OCI-LY1 (cell line): ENCODE results near the gene ARPC2.

Experiments
- EZH2 ChIP-seq: fragments of 200-600 bp; sonication (generic), shearing (Covaris generic); IDR thresholded peaks from 2 replicates; pipeline ENCODE4 v1.8.0; 2017; ENCODE audit warnings: borderline replicate concordance, mixed run types, mild to moderate bottlenecking, antibody characterized with exemption, low read length, moderate library complexity, mixed read lengths
- TF ChIP-seq, protein P1 (sequence below): fragments of 200-600 bp; sonication (generic), shearing (Covaris generic); IDR thresholded peaks from 2 replicates; pipeline ENCODE4 v1.5.1; 2017; ENCODE audit warnings: mild to moderate bottlenecking, antibody characterized with exemption, low read length, moderate library complexity, mixed read lengths

GRCh38 chr2:218192902-218193430 lies 24.0 kb upstream of the ARPC2 start:
- TF ChIP-seq, protein P1, sequence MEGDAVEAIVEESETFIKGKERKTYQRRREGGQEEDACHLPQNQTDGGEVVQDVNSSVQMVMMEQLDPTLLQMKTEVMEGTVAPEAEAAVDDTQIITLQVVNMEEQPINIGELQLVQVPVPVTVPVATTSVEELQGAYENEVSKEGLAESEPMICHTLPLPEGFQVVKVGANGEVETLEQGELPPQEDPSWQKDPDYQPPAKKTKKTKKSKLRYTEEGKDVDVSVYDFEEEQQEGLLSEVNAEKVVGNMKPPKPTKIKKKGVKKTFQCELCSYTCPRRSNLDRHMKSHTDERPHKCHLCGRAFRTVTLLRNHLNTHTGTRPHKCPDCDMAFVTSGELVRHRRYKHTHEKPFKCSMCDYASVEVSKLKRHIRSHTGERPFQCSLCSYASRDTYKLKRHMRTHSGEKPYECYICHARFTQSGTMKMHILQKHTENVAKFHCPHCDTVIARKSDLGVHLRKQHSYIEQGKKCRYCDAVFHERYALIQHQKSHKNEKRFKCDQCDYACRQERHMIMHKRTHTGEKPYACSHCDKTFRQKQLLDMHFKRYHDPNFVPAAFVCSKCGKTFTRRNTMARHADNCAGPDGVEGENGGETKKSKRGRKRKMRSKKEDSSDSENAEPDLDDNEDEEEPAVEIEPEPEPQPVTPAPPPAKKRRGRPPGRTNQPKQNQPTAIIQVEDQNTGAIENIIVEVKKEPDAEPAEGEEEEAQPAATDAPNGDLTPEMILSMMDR, result no peak
- TF ChIP-seq EZH2, result no peak
